ENCODE results near the gene DCC.

The DCC gene

GRCh38 chr18:52422985-52423601, 83.1 kb downstream of the DCC start:
- TF ChIP-seq EZH2 (IDR thresholded peaks at IDR 0.05) (no peak), FOXP2 (optimal IDR thresholded peaks at IDR 0.05; ENCODE audit: control extremely low read depth, extremely low read length, insufficient read depth) (no peak), POLR2AphosphoS5 (IDR thresholded peaks at IDR 0.05; ENCODE audit: borderline replicate concordance, low read depth, low read length) (no peak)
- Histone ChIP-seq H3K4me3 (no peak overlapping the region), H3K27ac (no peak overlapping the region), H3K9ac (ENCODE audit: insufficient read length) (no peak overlapping the region), H3K9me3 (ENCODE audit: low read depth, low read length) (no peaks in the 10 kb centered on the region), H3K36me3 (ENCODE audit: insufficient read depth, low read length) (no peaks in the 10 kb centered on the region)
- DNase-seq (ENCODE audit: low read depth, low spot score): no peak

GRCh38 chr18:52426041-52426440, 86.0 kb downstream of the DCC start:
- DNase-seq (ENCODE audit: low read depth, low spot score): no peak
- Histone ChIP-seq H3K9ac (ENCODE audit: insufficient read length) (no peak overlapping the region), H3K27ac (peak overlapping the region; percentile 95), H3K9me3 (ENCODE audit: low read depth, low read length) (no peaks in the 10 kb centered on the region), H3K4me3 (no peak overlapping the region), H3K36me3 (ENCODE audit: insufficient read depth, low read length) (no peaks in the 10 kb centered on the region)
- no peak for TF ChIP-seq EZH2 (IDR thresholded peaks at IDR 0.05)
- TF ChIP-seq FOXP2 (optimal IDR thresholded peaks at IDR 0.05; ENCODE audit: control extremely low read depth, extremely low read length, insufficient read depth): no peak
- TF ChIP-seq POLR2AphosphoS5 (IDR thresholded peaks at IDR 0.05; ENCODE audit: borderline replicate concordance, low read depth, low read length): no peak

GRCh38 chr18:52426462-52426861, 86.5 kb downstream of the DCC start:
- Histone ChIP-seq H3K27ac (peak overlapping the region; percentile 95), H3K36me3 (ENCODE audit: insufficient read depth, low read length) (no peaks in the 10 kb centered on the region), H3K9ac (ENCODE audit: insufficient read length) (no peak overlapping the region), H3K9me3 (ENCODE audit: low read depth, low read length) (no peaks in the 10 kb centered on the region), H3K4me3 (no peak overlapping the region)
- DNase-seq (ENCODE audit: low read depth, low spot score): no peak
- TF ChIP-seq POLR2AphosphoS5 (IDR thresholded peaks at IDR 0.05; ENCODE audit: borderline replicate concordance, low read depth, low read length) (no peak), FOXP2 (optimal IDR thresholded peaks at IDR 0.05; ENCODE audit: control extremely low read depth, extremely low read length, insufficient read depth) (no peak), EZH2 (IDR thresholded peaks at IDR 0.05) (no peak)

- Histone ChIP-seq H3K9ac (ENCODE audit: insufficient read length) (peak overlapping the region; percentile 76), H3K36me3 (ENCODE audit: insufficient read depth, low read length) (no peaks in the 10 kb centered on the region), H3K9me3 (ENCODE audit: low read depth, low read length) (no peaks in the 10 kb centered on the region), H3K27ac (peak overlapping the region; percentile 95), H3K4me3 (peak overlapping the region; percentile 48)
- DNase-seq (ENCODE audit: low read depth, low spot score): peak; percentile 82
- TF ChIP-seq EZH2 (IDR thresholded peaks at IDR 0.05) (no peak), FOXP2 (optimal IDR thresholded peaks at IDR 0.05; ENCODE audit: control extremely low read depth, extremely low read length, insufficient read depth) (no peak), POLR2AphosphoS5 (IDR thresholded peaks at IDR 0.05; ENCODE audit: borderline replicate concordance, low read depth, low read length) (no peak; the same call in 1 of the 2 replicates)
These were observed 87.7 kb downstream of the DCC start for GRCh38 chr18:52427521-52428175.

GRCh38 chr18:52431683-52432082, 91.7 kb downstream of the DCC start:
- no peak for TF ChIP-seq POLR2AphosphoS5 (IDR thresholded peaks at IDR 0.05; ENCODE audit: borderline replicate concordance, low read depth, low read length)
- no peak for TF ChIP-seq EZH2 (IDR thresholded peaks at IDR 0.05)
- TF ChIP-seq FOXP2 (optimal IDR thresholded peaks at IDR 0.05; ENCODE audit: control extremely low read depth, extremely low read length, insufficient read depth): no peak
- no peak overlapping the region for H3K9ac ChIP-seq (ENCODE audit: insufficient read length)
- H3K36me3 ChIP-seq (ENCODE audit: insufficient read depth, low read length): no peaks in the 10 kb centered on the region
- H3K9me3 ChIP-seq (ENCODE audit: low read depth, low read length): no peaks in the 10 kb centered on the region
- H3K27ac ChIP-seq: no peak overlapping the region
- H3K4me3 ChIP-seq: no peak overlapping the region
- no peak for DNase-seq (ENCODE audit: low read depth, low spot score)

- TF ChIP-seq FOXP2 (optimal IDR thresholded peaks at IDR 0.05; ENCODE audit: control extremely low read depth, extremely low read length, insufficient read depth) (no peak), EZH2 (IDR thresholded peaks at IDR 0.05) (no peak), POLR2AphosphoS5 (IDR thresholded peaks at IDR 0.05; ENCODE audit: borderline replicate concordance, low read depth, low read length) (no peak)
- H3K9me3 ChIP-seq (ENCODE audit: low read depth, low read length): no peaks in the 10 kb centered on the region
- no peak overlapping the region for H3K9ac ChIP-seq (ENCODE audit: insufficient read length)
- no peak for DNase-seq (ENCODE audit: low read depth, low spot score)
- no peak overlapping the region for H3K27ac ChIP-seq
- H3K4me3 ChIP-seq: no peak overlapping the region
- H3K36me3 ChIP-seq (ENCODE audit: insufficient read depth, low read length): no peaks in the 10 kb centered on the region
These were observed 93.8 kb downstream of the DCC start for GRCh38 chr18:52433797-52434196.

GRCh38 chr18:52435301-52435700, 95.3 kb downstream of the DCC start:
- Histone ChIP-seq H3K4me3 (no peak overlapping the region), H3K27ac (no peak overlapping the region), H3K36me3 (ENCODE audit: insufficient read depth, low read length) (no peaks in the 10 kb centered on the region), H3K9me3 (ENCODE audit: low read depth, low read length) (no peaks in the 10 kb centered on the region), H3K9ac (ENCODE audit: insufficient read length) (no peak overlapping the region)
- TF ChIP-seq POLR2AphosphoS5 (IDR thresholded peaks at IDR 0.05; ENCODE audit: borderline replicate concordance, low read depth, low read length): no peak
- TF ChIP-seq FOXP2 (optimal IDR thresholded peaks at IDR 0.05; ENCODE audit: control extremely low read depth, extremely low read length, insufficient read depth): no peak
- no peak for TF ChIP-seq EZH2 (IDR thresholded peaks at IDR 0.05)
- DNase-seq (ENCODE audit: low read depth, low spot score): no peak

- TF ChIP-seq EZH2 (IDR thresholded peaks at IDR 0.05) (no peak), FOXP2 (optimal IDR thresholded peaks at IDR 0.05; ENCODE audit: control extremely low read depth, extremely low read length, insufficient read depth) (no peak), POLR2AphosphoS5 (IDR thresholded peaks at IDR 0.05; ENCODE audit: borderline replicate concordance, low read depth, low read length) (no peak)
- no peak for DNase-seq (ENCODE audit: low read depth, low spot score)
- H3K9ac ChIP-seq (ENCODE audit: insufficient read length): no peak overlapping the region
These were observed 97.2 kb downstream of the DCC start for GRCh38 chr18:52437161-52437560.

More at GRCh38 chr18:52437161-52437560, 97.2 kb downstream of the DCC start:
- H3K4me3 ChIP-seq: no peak overlapping the region
- no peak overlapping the region for H3K27ac ChIP-seq
- H3K36me3 ChIP-seq (ENCODE audit: insufficient read depth, low read length): no peaks in the 10 kb centered on the region
- no peaks in the 10 kb centered on the region for H3K9me3 ChIP-seq (ENCODE audit: low read depth, low read length)

Measured in SK-N-MC (cell line).